ENCODE data around the gene SNAPC5. TPM values are rescaled to one million over a fixed set of nuclear protein-coding genes. Genes with fewer than 3 reads are reported as not detected.

Gene SNAPC5
- total and polyA plus RNA-seq, 3 experiments from 2014 or later, result 46.9 to 63.6 (median 55.5) TPM

DNA sequence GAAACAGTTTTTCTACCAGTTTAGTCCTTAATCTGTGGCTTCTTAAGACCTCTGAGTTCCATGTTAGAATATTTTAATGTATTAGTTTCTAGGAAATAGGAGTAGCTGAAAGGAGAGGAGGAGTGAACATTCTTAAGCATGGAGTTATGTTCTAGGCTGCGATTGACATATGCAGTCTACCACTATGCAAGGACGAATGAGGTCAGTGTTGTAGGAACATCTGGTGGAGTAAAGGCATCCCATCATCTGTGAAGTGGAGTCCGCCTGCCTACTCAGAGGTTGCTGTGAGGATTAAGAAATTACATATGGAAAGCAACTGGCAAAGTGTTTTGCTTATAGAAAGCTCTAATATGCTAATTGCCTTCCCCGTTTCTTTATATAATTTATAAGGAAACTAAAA, 45.1 kb downstream of the SNAPC5 start:
- ChIA-PET CTCF (interaction anchor here (1.0 kb wide), 1 partner anchor 18 kb away, joined by 4 read pairs; no protein-coding TSS in a partner anchor), POLR2A (no interaction called here)
- Histone ChIP-seq H3K9me3 (ENCODE audit: low read length) (no peaks in the 10 kb centered on the region), H3K36me3 (ENCODE audit: insufficient read depth, low read length) (no peaks in the 10 kb centered on the region), H3K27ac (ENCODE audit: low read depth, low read length) (no peak overlapping the region), H3K27me3 (ENCODE audit: insufficient read depth, low read length, poor library complexity, severe bottlenecking) (no peaks in the 10 kb centered on the region), H3K4me3 (ENCODE audit: low read length) (no peak overlapping the region), H3K4me1 (ENCODE audit: insufficient read depth, low read length) (no peaks in the 10 kb centered on the region)
- Mint-ChIP-seq H3K36me3 (peaks cover 3 to 49% (median 9%) of the 10 kb centered on the region in 3 donors), H3K4me3 (no peak overlapping the region), H3K27me3 (no peaks in the 10 kb centered on the region), H3K9me3 (no peaks in the 10 kb centered on the region), H3K4me1 (peaks cover 0 to 3% (median 0%) of the 10 kb centered on the region in 3 donors), H3K27ac (no peak overlapping the region)
- no peak for DNase-seq

Other genes starting within 250 kb of the SNAPC5 start
- not detected for gene MEGF11, start 244.0 kb downstream of the SNAPC5 start, total RNA-seq
- gene MEGF11, start 244.0 kb downstream of the SNAPC5 start, polyA plus RNA-seq, result not detected
- gene DIS3L, start 204.2 kb downstream of the SNAPC5 start, total RNA-seq, result 10 to 100 TPM; 24.7 to 26.5 TPM
- gene DIS3L, start 204.2 kb downstream of the SNAPC5 start, polyA plus RNA-seq, result 42.7 TPM
- gene TIPIN, start 141.1 kb downstream of the SNAPC5 start, total RNA-seq, result 10 to 100 TPM; 58.9 to 63.7 TPM
- gene TIPIN, start 141.1 kb downstream of the SNAPC5 start, polyA plus RNA-seq, result 9.1 TPM
- gene MAP2K1, start 110.8 kb downstream of the SNAPC5 start, total RNA-seq, result 10 to 100 TPM; 69.2 to 72.2 TPM
- 45.3 TPM for gene MAP2K1, start 110.8 kb downstream of the SNAPC5 start, polyA plus RNA-seq
- 1,000 to 10,000 TPM; 4,419 to 4,492 TPM for gene RPL4, start 7.1 kb upstream of the SNAPC5 start, total RNA-seq
- gene RPL4, start 7.1 kb upstream of the SNAPC5 start, polyA plus RNA-seq, result 1,182 TPM
- 10 to 100 TPM; 35.8 to 43.8 TPM for gene ZWILCH, start 7.6 kb upstream of the SNAPC5 start, total RNA-seq
- gene ZWILCH, start 7.6 kb upstream of the SNAPC5 start, polyA plus RNA-seq, result 10.8 TPM
- not detected for gene LCTL, start 68.2 kb upstream of the SNAPC5 start, total RNA-seq
- gene LCTL, start 68.2 kb upstream of the SNAPC5 start, polyA plus RNA-seq, result not detected
- under 1 TPM; 0.04 to 0.26 TPM for gene SMAD6, start 204.5 kb upstream of the SNAPC5 start, total RNA-seq
- gene SMAD6, start 204.5 kb upstream of the SNAPC5 start, polyA plus RNA-seq, result not detected